Stimulated activated naive B cell treated with anti-CD40 and anti-IgM and Interleukin-4, amounts not matched to agents 10 μg/mL and 1 μg/mL and 100 μg/mL, for 72 hours (primary cell): ENCODE results near the gene SLC26A1.
"Not testable (repeated sequence)": the region's sequence is repeated elsewhere in the genome, so short reads cannot be mapped to it uniquely, and the experiment has no call there.

ENCODE experiments used
- ATAC-seq, 2 donors: fragments of 150-1000 bp; cut with Tn5 transposase; replicated peaks; 2 replicates each; pipeline ENCODE4 v1.10.0; 2021; ENCODE audit warnings: moderate library complexity in 1 of 2
- DNase-seq: peaks from one replicate; pipeline ENCODE4 v3.0.0; 2021
- H3K27ac Mint-ChIP-seq: one replicate; pipeline ENCODE4 v1.8.0; 2022; ENCODE audit warnings: mild to moderate bottlenecking, mixed read lengths
- H3K27me3 Mint-ChIP-seq, 2 donors: one replicate each; pipeline ENCODE4 v1.8.0; 2022; ENCODE audit warnings: mixed read lengths in 2 of 2
- H3K36me3 Mint-ChIP-seq, 2 donors: one replicate each; pipeline ENCODE4 v1.8.0; 2022; ENCODE audit warnings: mixed read lengths in 2 of 2, mild to moderate bottlenecking in 1 of 2
- H3K4me1 Mint-ChIP-seq, 2 donors: one replicate each; pipeline ENCODE4 v1.8.0; 2022; ENCODE audit warnings: mixed read lengths in 2 of 2, mild to moderate bottlenecking in 1 of 2
- H3K4me3 Mint-ChIP-seq, 2 donors: one replicate each; pipeline ENCODE4 v1.8.0; 2022; ENCODE audit warnings: mild to moderate bottlenecking in 2 of 2, mixed read lengths in 2 of 2, moderate library complexity in 1 of 2
- H3K9me3 Mint-ChIP-seq, 2 donors: one replicate each; pipeline ENCODE4 v1.8.0; 2022; ENCODE audit warnings: mixed read lengths in 2 of 2, mild to moderate bottlenecking in 1 of 2

SLC26A1 gene

GRCh38 chr4:951186-951585, 42.0 kb downstream of the SLC26A1 start:
- Mint-ChIP-seq H3K27ac (no peak overlapping the region), H3K36me3 (peaks cover 15 to 28% of the 10 kb centered on the region in 2 donors), H3K9me3 (no peaks in the 10 kb centered on the region), H3K27me3 (no peaks in the 10 kb centered on the region), H3K4me1 (peaks cover 7 to 14% of the 10 kb centered on the region in 2 donors), H3K4me3 (no peak overlapping the region)
- no peak for DNase-seq
- ATAC-seq: no peak

- Mint-ChIP-seq H3K4me1 (peaks cover 14 to 22% of the 10 kb centered on the region in 2 donors), H3K27ac (no peak overlapping the region), H3K9me3 (no peaks in the 10 kb centered on the region)
Measured at GRCh38 chr4:950136-951020, 42.8 kb downstream of the SLC26A1 start.

GRCh38 chr4:949656-950055, 43.5 kb downstream of the SLC26A1 start:
- Mint-ChIP-seq H3K4me3 (no peak overlapping the region), H3K9me3 (no peaks in the 10 kb centered on the region), H3K27ac (no peak overlapping the region), H3K27me3 (no peaks in the 10 kb centered on the region), H3K36me3 (peaks cover 18 to 33% of the 10 kb centered on the region in 2 donors), H3K4me1 (peaks cover 17 to 29% of the 10 kb centered on the region in 2 donors)
- DNase-seq (no peak), ATAC-seq (no peak)

More at GRCh38 chr4:950136-951020, 42.8 kb downstream of the SLC26A1 start:
- H3K36me3 Mint-ChIP-seq: peaks cover 18 to 32% of the 10 kb centered on the region in 2 donors
- no peak overlapping the region for H3K4me3 Mint-ChIP-seq
- no peak for ATAC-seq
- DNase-seq: no peak
- H3K27me3 Mint-ChIP-seq: no peaks in the 10 kb centered on the region

GRCh38 chr4:948936-949300, 44.3 kb downstream of the SLC26A1 start:
- Mint-ChIP-seq H3K4me1 (peaks cover 17 to 33% of the 10 kb centered on the region in 2 donors), H3K27ac (no peak overlapping the region), H3K4me3 (no peak overlapping the region), H3K36me3 (peaks cover 14 to 25% of the 10 kb centered on the region in 2 donors), H3K9me3 (no peaks in the 10 kb centered on the region), H3K27me3 (no peaks in the 10 kb centered on the region)
- ATAC-seq: no peak
- DNase-seq: no peak

- H3K27me3 Mint-ChIP-seq: no peaks in the 10 kb centered on the region
- no peaks in the 10 kb centered on the region for H3K9me3 Mint-ChIP-seq
- H3K27ac Mint-ChIP-seq: no peak overlapping the region
- no peak overlapping the region for H3K4me3 Mint-ChIP-seq
- H3K4me1 Mint-ChIP-seq: peaks cover 17 to 33% of the 10 kb centered on the region in 2 donors
- DNase-seq (no peak), ATAC-seq (no peak)
- peaks cover 9 to 22% of the 10 kb centered on the region in 2 donors for H3K36me3 Mint-ChIP-seq
Measured at GRCh38 chr4:948101-948935, 44.9 kb downstream of the SLC26A1 start.

GRCh38 chr4:947491-947971, 45.7 kb downstream of the SLC26A1 start:
- Mint-ChIP-seq H3K27ac (no peak overlapping the region), H3K4me1 (peaks cover 17 to 33% of the 10 kb centered on the region in 2 donors), H3K27me3 (no peaks in the 10 kb centered on the region), H3K9me3 (no peaks in the 10 kb centered on the region), H3K36me3 (peaks cover 6 to 19% of the 10 kb centered on the region in 2 donors), H3K4me3 (no peak overlapping the region)
- DNase-seq: no peak
- ATAC-seq: no peak

- ATAC-seq: peak; percentile 56 to 73
- H3K27ac Mint-ChIP-seq: no peak overlapping the region
Measured at GRCh38 chr4:946517-947471, 46.4 kb downstream of the SLC26A1 start.

GRCh38 chr4:946103-946450, 47.1 kb downstream of the SLC26A1 start:
- Mint-ChIP-seq H3K27me3 (no peaks in the 10 kb centered on the region), H3K4me1 (peaks cover 15 to 33% of the 10 kb centered on the region in 2 donors), H3K9me3 (no peaks in the 10 kb centered on the region), H3K27ac (no peak overlapping the region), H3K4me3 (no peak overlapping the region), H3K36me3 (peaks cover 6 to 12% of the 10 kb centered on the region in 2 donors)
- ATAC-seq (no peak), DNase-seq (no peak)

More at GRCh38 chr4:946517-947471, 46.4 kb downstream of the SLC26A1 start:
- Mint-ChIP-seq H3K36me3 (peaks cover 6 to 16% of the 10 kb centered on the region in 2 donors), H3K27me3 (no peaks in the 10 kb centered on the region), H3K9me3 (no peaks in the 10 kb centered on the region), H3K4me1 (peaks cover 15 to 33% of the 10 kb centered on the region in 2 donors), H3K4me3 (peak overlapping the region; percentile 18 to 50)
- DNase-seq: no peak

- Mint-ChIP-seq H3K27ac (no peak overlapping the region), H3K27me3 (no peaks in the 10 kb centered on the region), H3K36me3 (peaks cover 6 to 12% of the 10 kb centered on the region in 2 donors), H3K4me3 (no peak overlapping the region), H3K9me3 (no peaks in the 10 kb centered on the region), H3K4me1 (peaks cover 15 to 33% of the 10 kb centered on the region in 2 donors)
- DNase-seq (no peak), ATAC-seq (no peak)
Measured at GRCh38 chr4:945274-946102, 47.7 kb downstream of the SLC26A1 start.

GRCh38 chr4:939508-939907, 53.7 kb downstream of the SLC26A1 start:
- H3K27ac Mint-ChIP-seq, ATAC-seq, H3K4me3 Mint-ChIP-seq, DNase-seq, H3K27me3 Mint-ChIP-seq, H3K36me3 Mint-ChIP-seq, H3K9me3 Mint-ChIP-seq: not testable (repeated sequence)
- H3K4me1 Mint-ChIP-seq: peaks cover 16 to 39% of the 10 kb centered on the region in 2 donors
